ENCODE data around the gene HSPB8.

DNA sequence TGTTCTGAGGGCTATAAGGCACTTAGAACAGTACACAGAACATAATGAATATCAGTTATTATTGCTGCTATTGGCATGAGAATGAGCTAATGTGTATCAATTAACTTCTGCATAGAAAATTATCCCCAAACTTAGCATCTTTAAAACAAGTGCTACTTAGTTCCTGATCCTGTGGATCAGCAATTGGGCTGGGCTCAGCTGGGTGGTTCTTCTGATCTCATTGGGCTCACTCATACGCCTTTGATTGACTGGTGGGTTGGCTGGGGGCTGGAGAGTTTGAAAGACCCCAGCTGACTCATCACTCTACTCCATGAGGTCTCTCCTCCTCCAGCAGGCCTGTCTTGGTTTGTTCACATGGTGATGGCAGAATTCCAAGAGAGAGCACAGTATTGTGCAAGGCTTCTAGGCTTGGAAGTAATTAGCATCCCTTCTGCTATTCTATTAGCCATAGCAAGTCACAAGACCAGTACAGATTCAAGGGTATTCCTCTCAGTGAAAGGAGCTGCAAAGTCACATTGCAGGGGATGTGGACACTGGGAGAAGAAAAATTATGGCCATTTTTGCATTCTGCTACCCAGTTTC lies 27.2 kb upstream of the HSPB8 start:
- no peak for TF ChIP-seq POLR2A (IDR thresholded peaks at IDR 0.05)
- TF ChIP-seq POLR2AphosphoS5 (IDR thresholded peaks at IDR 0.05), result no peak
